22Rv1 (cell line): ENCODE results near the gene CLDN10.

ENCODE experiments used
- ZFX ChIP-seq: fragments of 450-650 bp; IDR thresholded peaks from 2 replicates; pipeline ENCODE4 v1.6.1; 2017; ENCODE audit warnings: antibody characterized with exemption, borderline replicate concordance
- TF ChIP-seq, protein P1 (sequence below): fragments of 450-650 bp; IDR thresholded peaks from 2 replicates; pipeline ENCODE4 v1.5.1; 2017; ENCODE audit warnings: mild to moderate bottlenecking

DNA sequence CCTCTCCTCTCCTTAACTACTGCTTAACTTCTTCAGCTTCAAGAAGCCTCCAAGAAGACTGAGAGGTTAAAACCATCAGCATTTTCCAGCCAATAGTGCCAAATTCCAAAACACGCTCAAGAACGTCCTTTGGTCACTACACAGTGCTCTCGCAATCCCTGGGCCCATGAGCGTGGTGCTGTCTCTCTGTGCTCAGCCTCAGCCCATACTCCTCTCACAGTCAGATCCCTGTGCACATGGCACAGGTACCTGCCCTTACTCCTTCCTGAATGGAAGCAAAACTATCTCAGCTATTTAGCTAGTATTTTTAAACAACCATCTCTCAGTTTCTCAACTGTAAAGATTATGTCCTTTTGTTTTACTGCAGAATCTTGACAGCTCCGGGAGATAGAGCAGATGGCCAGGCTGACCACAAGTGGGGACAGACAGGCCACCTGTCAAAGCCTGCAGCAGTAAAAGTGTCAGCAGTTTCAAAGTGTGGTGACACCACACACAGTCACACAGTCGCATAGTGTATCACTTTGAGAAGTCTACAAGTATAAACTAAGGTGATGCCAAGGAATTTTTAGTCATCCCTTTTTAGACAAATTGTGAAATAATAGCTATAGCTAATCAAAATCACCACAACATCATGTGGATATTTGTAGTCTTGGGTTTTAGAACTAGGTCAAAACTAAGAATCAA is 56.3 kb downstream of the CLDN10 start:
- TF ChIP-seq, protein P1, sequence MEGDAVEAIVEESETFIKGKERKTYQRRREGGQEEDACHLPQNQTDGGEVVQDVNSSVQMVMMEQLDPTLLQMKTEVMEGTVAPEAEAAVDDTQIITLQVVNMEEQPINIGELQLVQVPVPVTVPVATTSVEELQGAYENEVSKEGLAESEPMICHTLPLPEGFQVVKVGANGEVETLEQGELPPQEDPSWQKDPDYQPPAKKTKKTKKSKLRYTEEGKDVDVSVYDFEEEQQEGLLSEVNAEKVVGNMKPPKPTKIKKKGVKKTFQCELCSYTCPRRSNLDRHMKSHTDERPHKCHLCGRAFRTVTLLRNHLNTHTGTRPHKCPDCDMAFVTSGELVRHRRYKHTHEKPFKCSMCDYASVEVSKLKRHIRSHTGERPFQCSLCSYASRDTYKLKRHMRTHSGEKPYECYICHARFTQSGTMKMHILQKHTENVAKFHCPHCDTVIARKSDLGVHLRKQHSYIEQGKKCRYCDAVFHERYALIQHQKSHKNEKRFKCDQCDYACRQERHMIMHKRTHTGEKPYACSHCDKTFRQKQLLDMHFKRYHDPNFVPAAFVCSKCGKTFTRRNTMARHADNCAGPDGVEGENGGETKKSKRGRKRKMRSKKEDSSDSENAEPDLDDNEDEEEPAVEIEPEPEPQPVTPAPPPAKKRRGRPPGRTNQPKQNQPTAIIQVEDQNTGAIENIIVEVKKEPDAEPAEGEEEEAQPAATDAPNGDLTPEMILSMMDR: no peak
- no peak for TF ChIP-seq ZFX
